HG03066 (cell line): ENCODE measurements around the gene WBP1.
"Not testable (repeated sequence)": the region's sequence is repeated elsewhere in the genome, so short reads cannot be mapped to it uniquely, and the experiment has no call there.

Experiments used
- ATAC-seq: cut with Tn5 transposase; IDR thresholded peaks from one replicate; pipeline ENCODE4 v1.9.1; 2021; ENCODE audit warnings: low read depth; ENCODE audit not compliant: unreplicated experiment

The WBP1 gene

DNA sequence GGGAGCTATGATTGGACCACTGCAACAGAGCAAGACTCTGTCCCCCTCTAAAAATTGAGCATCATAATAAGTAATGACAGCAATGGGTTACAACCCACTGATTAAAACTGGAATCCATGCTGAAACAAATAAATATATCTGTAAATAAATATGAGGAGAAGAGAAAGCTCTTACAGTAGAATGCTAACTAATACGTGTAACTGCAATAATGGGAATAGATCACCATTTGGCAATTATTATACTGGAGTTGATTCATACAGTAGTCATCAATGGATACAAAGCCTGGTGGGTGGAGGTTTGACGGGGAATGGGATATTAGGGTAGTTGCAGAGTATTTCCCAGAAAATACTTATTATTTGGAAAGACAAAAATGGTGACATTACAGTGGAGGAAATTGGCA is 9.5 kb upstream of the WBP1 start:
- ATAC-seq = no peak

DNA sequence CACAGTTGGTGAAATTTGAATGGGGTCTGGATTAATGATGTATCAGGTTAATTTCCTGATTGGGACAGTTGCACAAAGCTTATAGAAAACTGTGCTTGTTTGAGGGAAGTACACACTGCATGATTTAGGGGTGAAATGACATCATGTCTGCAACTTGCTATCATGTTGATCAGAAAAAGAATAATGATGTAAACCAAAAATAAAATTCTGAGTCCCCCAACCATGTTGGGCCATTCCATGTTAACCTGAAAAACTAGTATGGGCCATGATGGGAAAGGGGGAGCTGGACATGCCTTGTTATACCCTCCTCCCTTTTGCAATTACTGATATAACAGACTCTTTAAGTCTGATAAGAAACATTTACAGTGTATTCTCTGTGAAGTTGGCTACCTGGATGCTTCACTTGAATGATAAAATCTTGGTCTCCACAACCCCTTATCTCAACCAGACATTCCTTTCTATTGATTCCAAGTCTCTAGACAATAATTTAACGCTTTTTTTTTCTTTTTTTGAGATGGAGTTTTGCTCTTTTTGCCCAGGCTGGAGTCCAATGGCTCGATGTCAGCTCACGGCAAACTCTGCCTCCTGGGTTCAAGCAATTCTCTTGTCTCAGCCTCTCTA is 7.6 kb upstream of the WBP1 start:
- no peak for ATAC-seq

DNA sequence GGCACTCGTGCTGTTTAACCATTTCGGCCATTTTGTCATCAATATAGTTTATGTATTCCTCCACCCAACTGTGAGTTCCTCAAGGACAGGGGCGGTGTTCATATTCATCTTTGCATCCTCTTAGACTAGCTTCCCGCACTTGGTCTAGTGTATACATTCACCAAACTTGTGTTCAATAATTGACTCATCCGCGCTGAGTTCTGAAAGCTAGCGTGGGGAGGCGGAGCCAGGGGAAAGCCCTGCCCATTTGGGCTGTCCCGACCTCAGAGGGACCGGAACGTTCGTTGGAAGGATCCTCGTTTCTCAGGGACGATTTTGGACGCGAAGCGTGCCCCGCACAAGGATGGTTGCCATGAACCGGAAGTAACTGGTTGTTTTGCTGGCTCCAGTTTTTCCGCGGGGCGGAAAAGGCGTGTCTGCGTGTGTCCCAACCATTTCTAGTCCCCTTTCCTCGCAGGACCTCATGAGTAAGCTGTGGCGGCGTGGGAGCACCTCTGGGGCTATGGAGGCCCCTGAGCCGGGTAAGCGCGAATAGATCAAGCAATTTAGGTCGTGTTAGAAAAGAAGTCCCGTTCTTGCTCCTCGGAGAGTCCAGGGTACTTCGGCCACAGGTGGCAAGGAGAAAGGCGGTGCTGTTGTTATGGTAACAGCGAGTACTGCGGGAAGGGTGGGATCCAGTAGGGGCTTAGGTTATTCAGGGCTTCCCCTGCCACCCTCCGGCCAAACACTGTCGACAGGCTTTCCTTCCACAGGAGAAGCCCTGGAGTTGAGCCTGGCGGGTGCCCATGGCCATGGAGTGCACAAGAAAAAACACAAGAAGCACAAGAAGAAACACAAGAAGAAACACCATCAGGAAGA is 3.4 kb upstream of the WBP1 start, which contains the start of gene INO80B:
Gene INO80B, plus strand, starts transcription at position 434 of the 858 bp plus-strand sequence. Its CDS starts 30 bp downstream, at position 464.
- ATAC-seq = peak; percentile 37

DNA sequence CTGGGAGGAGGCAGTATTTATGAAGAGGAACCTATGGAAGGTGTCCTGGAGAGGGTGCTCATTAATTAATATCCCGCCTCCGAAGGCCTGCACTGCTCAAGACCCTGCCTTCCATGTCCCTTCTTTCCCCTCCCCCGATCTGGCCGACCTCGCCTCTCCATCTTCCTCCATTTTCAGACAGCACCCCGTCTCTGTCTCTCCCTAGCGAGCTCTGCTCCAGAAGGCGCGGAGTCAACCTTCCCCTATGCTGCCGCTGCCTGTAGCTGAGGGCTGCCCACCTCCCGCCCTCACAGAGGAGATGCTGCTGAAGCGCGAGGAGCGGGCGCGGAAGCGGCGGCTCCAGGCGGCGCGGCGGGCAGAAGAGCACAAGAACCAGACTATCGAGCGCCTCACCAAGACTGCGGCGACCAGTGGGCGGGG is 1.1 kb upstream of the WBP1 start:
- ATAC-seq = no peak

DNA sequence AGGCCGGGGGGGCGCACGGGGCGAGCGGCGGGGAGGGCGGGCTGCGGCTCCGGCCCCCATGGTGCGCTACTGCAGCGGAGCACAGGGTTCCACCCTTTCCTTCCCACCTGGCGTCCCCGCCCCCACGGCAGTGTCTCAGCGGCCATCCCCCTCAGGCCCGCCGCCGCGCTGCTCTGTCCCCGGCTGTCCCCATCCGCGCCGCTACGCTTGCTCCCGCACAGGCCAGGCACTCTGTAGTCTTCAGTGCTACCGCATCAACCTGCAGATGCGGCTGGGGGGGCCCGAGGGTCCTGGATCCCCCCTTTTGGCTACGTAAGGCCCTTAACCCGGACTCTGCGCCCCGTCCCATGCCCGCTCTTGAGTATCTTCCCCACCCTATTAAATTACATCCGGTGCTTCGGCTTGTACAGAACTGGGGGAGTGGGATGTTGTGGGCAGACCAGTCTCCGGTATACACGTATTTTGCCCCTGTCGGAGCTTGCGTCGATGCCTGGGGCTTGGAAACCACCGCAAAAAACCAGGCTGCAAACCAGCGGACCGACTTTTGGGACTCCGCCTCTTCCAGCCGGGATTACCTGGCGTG is 598 bp upstream of the WBP1 start:
- peak; percentile 40 for ATAC-seq

DNA sequence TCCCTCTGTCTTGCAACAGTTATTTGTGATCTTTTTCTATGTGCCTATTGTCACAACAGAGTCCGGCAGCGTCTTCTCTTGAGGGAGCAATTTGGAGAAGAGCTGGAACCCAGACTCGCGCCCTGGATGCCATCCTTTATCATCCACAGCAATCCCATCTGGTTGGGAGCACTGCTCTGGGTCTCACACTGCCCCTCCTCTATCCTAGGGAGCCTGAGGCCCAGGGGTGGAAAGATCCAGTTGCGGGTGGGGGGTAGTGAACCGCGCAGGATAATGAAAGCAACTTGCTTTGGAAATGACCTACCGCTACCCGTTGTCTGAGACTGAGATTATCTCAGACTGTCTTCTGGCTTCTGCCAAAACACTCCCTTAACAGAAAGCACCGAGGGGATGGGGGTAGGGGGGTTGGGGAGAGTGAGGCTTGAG is 713 bp downstream of the WBP1 start:
- ATAC-seq = no peak

DNA sequence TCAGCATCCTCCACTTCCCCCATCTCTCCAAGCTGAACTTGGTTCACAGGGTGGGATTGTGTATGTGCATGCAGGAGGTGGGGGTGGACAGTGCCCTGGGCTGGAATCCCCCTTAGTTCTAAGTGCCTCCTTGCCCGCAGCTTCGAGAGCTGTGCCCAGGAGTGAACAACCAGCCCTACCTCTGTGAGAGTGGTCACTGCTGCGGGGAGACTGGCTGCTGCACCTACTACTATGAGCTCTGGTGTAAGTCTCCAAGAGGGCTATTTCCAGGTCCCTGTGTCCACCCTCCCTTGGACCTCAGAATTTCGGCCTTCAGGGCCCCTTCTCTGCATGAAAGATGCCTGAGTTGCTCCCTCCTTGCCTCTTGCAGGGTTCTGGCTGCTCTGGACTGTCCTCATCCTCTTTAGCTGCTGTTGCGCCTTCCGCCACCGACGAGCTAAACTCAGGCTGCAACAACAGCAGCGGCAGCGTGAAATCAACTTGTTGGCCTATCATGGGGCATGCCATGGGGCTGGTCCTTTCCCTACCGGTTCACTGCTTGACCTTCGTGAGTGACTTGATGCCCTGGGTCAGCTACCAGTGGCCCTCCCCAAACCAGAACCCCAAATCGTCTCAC is 1.4 kb downstream of the WBP1 start:
- ATAC-seq = not testable (repeated sequence)

DNA sequence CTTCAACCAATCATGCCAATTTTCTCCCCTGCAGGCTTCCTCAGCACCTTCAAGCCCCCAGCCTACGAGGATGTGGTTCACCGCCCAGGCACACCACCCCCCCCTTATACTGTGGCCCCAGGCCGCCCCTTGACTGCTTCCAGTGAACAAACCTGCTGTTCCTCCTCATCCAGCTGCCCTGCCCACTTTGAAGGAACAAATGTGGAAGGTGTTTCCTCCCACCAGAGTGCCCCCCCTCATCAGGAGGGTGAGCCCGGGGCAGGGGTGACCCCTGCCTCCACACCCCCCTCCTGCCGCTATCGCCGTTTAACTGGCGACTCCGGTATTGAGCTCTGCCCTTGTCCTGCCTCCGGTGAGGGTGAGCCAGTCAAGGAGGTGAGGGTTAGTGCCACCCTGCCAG is 1.9 kb downstream of the WBP1 start:
- not testable (repeated sequence) for ATAC-seq

DNA sequence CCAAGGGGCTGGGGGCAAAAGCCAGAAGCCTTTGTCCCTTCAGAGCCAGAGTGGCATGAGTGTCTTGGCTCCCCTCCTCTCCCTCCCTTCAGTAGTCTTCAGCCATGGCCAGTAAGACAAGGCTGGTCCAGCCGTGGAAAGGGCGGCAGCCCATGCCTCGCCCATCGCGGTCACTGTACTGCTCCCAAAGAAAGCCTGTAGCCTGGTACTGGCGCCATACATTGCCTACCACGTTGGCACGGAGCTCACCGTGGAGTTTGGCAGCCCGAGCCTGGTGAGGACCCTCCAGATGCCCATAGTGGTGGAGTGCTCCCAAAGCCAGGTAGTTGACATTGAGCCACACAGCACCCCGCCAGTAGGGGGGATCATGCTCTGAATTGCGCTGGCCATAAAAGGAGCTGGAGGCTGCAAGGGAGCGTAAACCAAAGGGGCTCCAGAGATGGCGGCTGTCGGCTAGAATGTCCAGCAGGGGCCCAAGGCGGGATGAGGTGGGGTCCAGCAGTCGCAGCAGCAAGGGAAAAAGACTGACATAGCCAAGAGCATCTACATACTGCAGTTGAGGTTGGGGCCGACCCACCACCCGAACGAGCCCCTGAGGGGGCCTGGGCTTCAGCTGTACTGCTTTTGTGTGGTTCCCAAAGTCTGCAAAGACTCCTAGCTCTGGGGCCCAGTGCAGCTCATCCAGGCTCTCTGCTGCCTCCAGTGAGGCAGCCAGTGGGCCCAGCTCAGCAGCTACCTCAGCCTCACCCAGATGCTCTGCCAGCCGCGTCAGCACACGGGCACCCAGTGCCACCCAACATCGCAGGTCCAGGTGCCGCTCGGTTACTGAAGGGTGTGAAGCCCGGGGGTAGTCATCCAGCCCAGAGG is 3.2 kb downstream of the WBP1 start:
- ATAC-seq = no peak

DNA sequence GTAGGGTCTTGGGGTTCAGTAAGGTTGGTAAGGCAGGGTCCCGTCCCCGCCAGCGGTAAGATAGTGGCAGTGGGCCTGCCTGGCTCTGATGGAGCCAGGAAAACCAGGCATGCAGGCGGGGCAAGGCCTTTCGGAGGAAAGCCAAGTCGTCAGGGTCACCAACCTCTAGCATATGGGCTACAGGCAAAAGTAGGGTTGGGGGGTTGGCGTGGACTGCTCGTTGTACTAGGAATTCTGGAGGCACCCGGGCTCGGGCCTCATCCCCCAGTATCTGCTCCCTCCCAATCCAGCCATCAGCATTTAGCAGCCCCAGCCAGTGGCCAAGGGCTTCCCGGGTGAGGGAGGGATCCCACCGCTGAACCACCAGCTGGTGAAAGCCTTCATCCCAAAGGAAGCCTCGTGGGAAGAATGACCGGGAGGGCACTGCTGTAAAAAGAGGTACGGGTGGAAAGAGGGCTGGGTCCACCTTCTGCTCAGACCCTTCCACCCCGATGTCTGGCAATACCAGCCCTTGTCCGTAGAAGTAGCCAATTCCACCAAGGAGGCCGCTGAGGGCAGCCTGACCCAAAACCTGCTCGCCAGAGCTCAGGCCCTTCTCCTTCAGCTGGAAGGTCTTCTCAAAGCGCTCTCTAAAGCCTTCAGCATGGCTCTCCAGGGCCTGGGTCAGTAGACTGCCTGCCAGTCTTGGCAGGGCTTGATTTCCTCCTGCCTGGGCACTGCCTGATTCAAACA is 4.0 kb downstream of the WBP1 start:
- no peak for ATAC-seq

DNA sequence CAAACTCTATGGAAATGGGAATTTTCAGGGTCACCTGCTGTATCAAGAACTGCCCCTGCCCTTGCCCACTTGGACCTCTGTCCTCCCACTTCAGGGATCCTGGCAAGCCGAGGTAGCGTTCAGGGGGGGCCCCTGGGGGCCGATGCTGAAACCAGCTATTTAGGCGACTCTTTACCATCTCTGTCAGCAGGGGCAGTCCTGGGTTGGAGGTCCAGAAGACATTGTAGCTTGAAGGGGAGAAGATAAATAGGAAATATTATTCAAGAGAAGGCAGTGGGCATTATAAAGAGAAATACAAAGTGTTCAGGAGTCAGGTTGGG is 4.5 kb downstream of the WBP1 start:
- no peak for ATAC-seq

DNA sequence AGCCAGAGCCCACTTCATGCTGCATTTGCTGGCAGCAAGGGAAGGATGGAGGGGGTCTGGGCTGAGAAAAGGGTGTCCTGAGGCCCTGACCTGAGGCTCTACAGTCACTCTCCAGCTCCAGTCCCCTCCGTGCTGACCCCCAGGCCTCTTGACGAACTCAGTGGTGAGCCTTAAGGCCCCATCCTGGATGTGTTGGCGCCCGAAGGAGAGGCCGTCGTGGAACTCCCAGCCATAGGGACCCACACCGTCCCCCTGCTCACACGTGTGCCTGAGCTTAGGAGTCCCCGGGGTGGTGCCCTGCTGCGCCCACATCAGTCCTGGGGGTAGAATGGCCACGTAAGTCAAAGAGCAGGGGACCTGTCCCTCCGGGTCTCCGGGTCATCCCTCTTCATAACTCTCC is 6.2 kb downstream of the WBP1 start:
- ATAC-seq = no peak

DNA sequence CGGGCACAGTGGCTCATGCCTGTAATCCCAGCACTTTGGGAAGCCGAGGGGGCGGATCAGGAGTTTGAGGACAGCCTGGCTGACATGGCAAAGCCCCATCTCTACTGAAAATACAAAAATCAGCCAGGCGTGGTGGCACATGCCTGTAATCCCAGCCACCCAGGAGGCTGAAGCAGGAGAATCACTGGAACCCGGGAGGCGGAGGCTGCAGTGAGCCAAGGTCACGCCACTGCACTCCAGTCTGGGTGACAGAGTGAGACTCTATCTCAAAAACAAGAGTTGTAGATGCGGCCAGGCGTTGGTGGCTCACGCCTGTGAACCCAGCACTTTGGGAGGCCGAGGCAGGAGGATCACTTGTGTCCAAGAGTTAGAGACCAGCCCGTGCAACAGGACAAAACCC is 12.5 kb downstream of the WBP1 start:
- ATAC-seq = not testable (repeated sequence)

DNA sequence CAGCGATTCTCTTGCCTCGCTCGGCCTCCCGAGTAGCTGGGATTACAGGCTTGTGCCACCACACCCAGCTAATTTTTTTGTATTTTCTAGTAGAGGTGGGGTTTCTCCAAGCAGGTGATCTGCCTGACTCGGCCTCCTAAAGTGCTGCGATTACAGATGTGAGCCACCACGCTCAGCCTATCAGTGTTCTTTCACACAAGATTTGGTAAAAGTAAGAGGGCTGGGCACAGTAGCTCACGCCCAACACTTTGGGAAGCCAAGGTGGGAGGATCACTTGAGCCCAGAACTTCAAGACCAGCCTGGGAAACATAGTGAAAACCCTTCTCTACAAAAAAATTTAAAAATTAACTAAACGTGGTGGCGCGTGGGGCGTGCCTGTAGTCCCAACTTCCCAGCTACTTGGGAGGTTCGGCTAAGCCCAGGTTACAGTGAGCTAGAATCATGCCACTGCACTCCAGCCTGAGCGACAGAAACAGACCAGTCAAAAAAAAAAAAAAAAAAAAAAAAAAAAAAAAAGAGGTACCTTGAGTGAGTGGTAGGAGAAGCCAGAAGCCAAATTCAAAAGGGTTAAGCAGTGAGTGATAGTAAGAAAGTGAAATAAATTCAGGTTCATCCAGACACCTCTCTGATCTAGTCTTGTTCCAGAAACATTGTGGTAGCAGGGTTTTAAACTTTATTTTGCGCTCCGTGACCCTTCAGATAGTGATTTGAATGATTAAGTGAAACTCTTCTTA is 13.3 kb downstream of the WBP1 start:
- ATAC-seq = no peak

DNA sequence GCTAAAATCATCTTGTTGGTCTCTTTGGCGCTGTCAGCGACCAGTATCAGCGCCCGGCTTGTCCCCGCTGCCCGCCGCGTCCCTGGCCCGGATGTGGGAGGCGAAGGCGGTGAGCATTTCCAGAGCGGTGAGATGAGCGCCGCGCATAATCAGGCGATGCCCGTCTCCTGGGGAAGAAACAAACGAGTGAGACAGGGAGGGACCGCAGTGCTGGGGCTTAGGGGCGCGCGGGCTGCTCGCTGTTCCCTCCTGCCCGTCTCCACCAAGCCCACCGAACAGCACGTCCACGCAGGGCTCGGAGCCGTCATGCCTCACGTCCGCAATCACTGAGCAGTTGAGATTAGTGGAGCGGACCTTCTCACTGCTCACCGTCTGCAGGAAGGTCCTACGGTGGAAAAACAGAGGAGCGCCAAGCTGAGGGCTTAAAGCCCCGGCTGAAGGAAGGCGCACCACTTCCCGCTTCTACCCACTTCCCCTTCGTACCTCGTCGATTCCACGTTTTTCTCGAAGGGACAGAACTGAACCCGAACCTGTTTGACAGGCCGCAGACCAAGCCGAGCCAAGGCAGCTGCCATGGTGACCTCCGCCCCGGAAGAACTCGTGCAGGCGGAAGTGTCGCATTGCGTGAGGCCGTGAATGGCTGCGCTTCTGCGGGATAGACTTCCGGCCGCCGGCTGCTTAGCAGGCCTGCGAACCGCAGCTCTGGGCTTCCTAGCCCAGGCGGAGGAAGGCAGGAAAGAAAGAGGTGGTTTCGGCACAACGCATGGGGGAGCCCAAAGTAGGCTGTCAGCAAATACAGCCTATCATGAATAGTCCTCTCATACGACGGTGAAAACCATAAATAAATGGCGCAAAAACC is 14.1 kb downstream of the WBP1 start, which contains the start of gene MRPL53:
Gene MRPL53, minus strand, starts transcription at position 595 of the 859 bp plus-strand sequence. Its CDS starts 20 bp downstream, at position 575.
- ATAC-seq = peak; percentile 82

DNA sequence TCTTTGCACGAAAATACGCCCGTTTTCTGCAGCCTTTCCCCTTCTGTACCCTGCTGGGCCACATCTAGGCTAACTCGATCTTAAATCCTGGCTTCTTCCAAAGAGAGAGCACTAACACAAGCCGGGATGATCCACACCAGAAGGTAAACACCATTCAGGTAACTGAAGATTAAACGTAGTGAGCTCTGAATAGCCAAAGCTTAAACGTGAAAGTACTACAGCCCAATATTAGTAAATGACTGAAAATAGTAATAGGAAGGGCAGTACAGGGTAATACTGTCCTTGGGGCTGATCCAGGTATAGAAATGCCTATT is 14.7 kb downstream of the WBP1 start:
- peak; percentile 4 for ATAC-seq

DNA sequence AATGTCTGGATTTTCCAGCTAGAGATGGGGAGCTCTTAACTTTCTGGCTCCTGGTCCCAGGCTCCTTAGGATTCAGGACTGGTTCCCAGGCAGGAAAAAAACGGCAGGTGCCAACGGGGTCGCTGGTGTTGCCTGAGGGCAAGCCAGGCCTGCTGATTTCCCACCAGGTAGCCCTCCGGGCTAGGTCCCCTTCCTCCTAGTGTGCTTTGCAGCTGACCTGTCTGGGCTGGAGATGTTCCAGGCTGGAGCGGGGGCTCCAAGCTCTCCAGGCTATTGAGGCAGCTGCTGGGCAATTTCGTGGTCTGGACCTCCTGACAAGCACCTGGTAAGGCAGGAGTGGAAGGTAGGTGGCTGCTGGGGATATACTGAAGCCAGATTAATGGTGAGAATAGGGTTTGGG is 16.2 kb downstream of the WBP1 start:
- ATAC-seq = no peak

DNA sequence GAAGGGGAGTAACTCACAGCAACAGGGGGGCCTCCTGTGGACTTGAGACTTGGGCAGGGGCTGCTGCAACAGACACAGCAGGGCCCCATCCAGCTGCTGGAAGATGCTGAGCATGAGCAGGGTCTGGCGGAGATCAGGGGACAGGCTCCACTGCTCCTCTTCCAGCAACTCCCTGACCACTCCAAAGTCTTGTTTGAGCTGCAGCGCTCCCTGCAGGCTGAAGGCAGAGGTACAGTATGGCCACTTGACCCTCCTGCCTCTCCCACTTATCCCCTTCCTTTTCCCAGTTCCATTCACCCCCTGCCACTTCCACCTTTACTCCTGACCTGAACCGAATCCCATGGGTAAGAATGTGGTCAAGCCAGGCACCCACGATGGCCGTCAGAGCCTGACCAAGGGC is 16.7 kb downstream of the WBP1 start:
- no peak for ATAC-seq
